Esophagus muscularis mucosa (tissue), 4 donors: ENCODE results near the gene STARD9.

ENCODE experiments used
- EP300 ChIP-seq: sonication (generic); formaldehyde crosslinking; IDR thresholded peaks from one replicate; pipeline ENCODE4 v1.6.1; 2017; ENCODE audit warnings: antibody characterized with exemption
- POLR2A ChIP-seq: fragments of 450-650 bp; IDR thresholded peaks from one replicate; pipeline ENCODE4 v1.6.1; 2017; ENCODE audit warnings: antibody characterized with exemption, moderate library complexity, mild to moderate bottlenecking, low read depth
- TF ChIP-seq, protein P1 (sequence below), 3 experiments: fragments of 200-600 bp in 2 of 3; fragments of 450-650 bp in 1 of 3; sonication (generic) in 2 of 3; IDR thresholded peaks; one replicate each; pipeline ENCODE4 v1.5.1; 2017 to 2019; ENCODE audit warnings: antibody characterized with exemption in 3 of 3, mild to moderate bottlenecking in 2 of 3, moderate library complexity in 1 of 3

DNA sequence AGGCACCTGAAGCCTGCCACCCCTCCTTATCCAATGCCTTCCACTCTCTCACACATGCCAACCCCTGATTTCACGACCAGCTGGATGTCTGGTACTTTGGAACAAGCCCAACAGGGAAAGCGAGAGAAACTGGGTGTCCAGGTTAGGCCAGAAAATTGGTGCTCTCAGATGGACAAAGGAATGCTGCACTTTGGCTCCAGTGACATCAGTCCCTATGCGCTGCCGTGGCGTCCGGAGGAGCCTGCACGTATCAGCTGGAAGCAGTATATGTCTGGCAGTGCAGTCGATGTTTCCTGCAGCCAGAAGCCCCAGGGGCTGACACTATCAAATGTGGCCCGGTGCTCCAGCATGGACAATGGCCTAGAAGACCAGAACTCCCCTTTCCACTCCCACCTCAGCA, 116.4 kb downstream of the STARD9 start:
- TF ChIP-seq, protein P1, sequence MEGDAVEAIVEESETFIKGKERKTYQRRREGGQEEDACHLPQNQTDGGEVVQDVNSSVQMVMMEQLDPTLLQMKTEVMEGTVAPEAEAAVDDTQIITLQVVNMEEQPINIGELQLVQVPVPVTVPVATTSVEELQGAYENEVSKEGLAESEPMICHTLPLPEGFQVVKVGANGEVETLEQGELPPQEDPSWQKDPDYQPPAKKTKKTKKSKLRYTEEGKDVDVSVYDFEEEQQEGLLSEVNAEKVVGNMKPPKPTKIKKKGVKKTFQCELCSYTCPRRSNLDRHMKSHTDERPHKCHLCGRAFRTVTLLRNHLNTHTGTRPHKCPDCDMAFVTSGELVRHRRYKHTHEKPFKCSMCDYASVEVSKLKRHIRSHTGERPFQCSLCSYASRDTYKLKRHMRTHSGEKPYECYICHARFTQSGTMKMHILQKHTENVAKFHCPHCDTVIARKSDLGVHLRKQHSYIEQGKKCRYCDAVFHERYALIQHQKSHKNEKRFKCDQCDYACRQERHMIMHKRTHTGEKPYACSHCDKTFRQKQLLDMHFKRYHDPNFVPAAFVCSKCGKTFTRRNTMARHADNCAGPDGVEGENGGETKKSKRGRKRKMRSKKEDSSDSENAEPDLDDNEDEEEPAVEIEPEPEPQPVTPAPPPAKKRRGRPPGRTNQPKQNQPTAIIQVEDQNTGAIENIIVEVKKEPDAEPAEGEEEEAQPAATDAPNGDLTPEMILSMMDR (IDR thresholded peaks at IDR 0.05), result no peak
- TF ChIP-seq EP300 (no peak), POLR2A (no peak)
